ENCODE results near the gene KCNQ1. TPM values are rescaled to one million over a fixed set of nuclear protein-coding genes. Genes with fewer than 3 reads are reported as not detected.

KCNQ1 gene
- total RNA-seq, 4 donors from 2014 or later: 5.6 to 46.8 (median 24.6) TPM

- Histone ChIP-seq H3K36me3 (no peaks in the 10 kb centered on the region), H3K27ac (no peak overlapping the region), H3K4me3 (no peak overlapping the region), H3K4me1 (no peaks in the 10 kb centered on the region), H3K9me3 (no peaks in the 10 kb centered on the region), H3K27me3 (peaks cover 25% of the 10 kb centered on the region)
- in situ Hi-C loops (cut with MboI; ENCODE audit: low pct_ligation_motif_present in 1 of 4, low pct_unique_long_range_greater_than_20kb in 1 of 4, low sequenced_read_pairs in 3 of 4) (loop anchor here in 3 of 4 donors (10.0 to 25.0 kb wide), 2 partner anchors 97 to 224 kb away; no protein-coding TSS in a partner anchor), intact Hi-C loops (cut with DNase I; ENCODE audit: low total_unique reads) (no loop called here)
- 73% methylated on average over 30 of the region's 30 CpGs; no CpG with 5 or more reads in 1 of the 2 donors for WGBS, 2 donors (ENCODE audit: low coverage in 1 of 2)
- no peak for TF ChIP-seq POLR2A (IDR thresholded peaks at IDR 0.05)
- no peak for TF ChIP-seq CTCF (IDR thresholded peaks at IDR 0.05)
- TF ChIP-seq POLR2AphosphoS5 (IDR thresholded peaks at IDR 0.05): no peak
- no peak for TF ChIP-seq EP300 (IDR thresholded peaks at IDR 0.05; ENCODE audit: low read depth)
- DNase-seq: no peak
Measured at GRCh38 chr11:2411446-2412305, 33.1 kb upstream of the KCNQ1 start.

DNA sequence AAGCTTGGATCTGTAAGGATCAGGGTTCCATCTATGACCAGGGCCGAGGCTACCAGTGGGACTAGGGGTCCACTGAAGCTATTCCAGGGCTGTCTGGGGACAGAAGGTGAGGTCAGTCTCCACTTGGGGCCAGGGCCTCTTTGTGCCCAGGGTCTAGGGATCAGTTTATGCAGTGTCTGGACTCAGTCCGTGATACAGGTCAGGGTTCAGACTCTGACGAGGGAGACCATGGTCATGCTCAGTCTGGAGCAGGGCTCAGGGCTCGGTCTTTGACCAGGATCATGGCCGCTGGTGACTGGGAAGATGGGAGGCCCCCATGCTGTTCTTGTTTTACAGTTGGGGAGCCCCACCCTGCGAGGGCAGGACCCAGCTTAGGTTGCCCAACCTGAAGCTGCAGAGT, 32.5 kb upstream of the KCNQ1 start:
- in situ Hi-C loops (cut with MboI; ENCODE audit: low pct_ligation_motif_present in 1 of 4, low pct_unique_long_range_greater_than_20kb in 1 of 4, low sequenced_read_pairs in 3 of 4): loop anchor here in 3 of 4 donors (10.0 to 25.0 kb wide), 2 partner anchors 98 to 225 kb away; no protein-coding TSS in a partner anchor
- no peaks in the 10 kb centered on the region for H3K36me3 ChIP-seq
- H3K4me1 ChIP-seq: no peaks in the 10 kb centered on the region
- H3K27me3 ChIP-seq: peaks cover 25% of the 10 kb centered on the region
- intact Hi-C loops (cut with DNase I; ENCODE audit: low total_unique reads): no loop called here
- DNase-seq: no peak
- H3K4me3 ChIP-seq: no peak overlapping the region
- H3K27ac ChIP-seq: no peak overlapping the region
- WGBS, 2 donors (ENCODE audit: low coverage in 1 of 2): 85% methylated on average over 6 of the region's 6 CpGs; no CpG with 5 or more reads in 1 of the 2 donors
- TF ChIP-seq EP300 (IDR thresholded peaks at IDR 0.05; ENCODE audit: low read depth) (no peak), POLR2AphosphoS5 (IDR thresholded peaks at IDR 0.05) (no peak)
- no peaks in the 10 kb centered on the region for H3K9me3 ChIP-seq

- H3K9me3 ChIP-seq: no peaks in the 10 kb centered on the region
- H3K27me3 ChIP-seq: peaks cover 19% of the 10 kb centered on the region
- H3K36me3 ChIP-seq: no peaks in the 10 kb centered on the region
- DNase-seq: no peak
- H3K4me1 ChIP-seq: no peaks in the 10 kb centered on the region
- WGBS, 2 donors (ENCODE audit: low coverage in 1 of 2): 87% methylated on average over 43 of the region's 43 CpGs; no CpG with 5 or more reads in 1 of the 2 donors
- H3K27ac ChIP-seq: no peak overlapping the region
- no peak for TF ChIP-seq POLR2AphosphoS5 (IDR thresholded peaks at IDR 0.05)
- no peak for TF ChIP-seq EP300 (IDR thresholded peaks at IDR 0.05; ENCODE audit: low read depth)
- TF ChIP-seq POLR2A (IDR thresholded peaks at IDR 0.05): no peak
- no peak for TF ChIP-seq CTCF (IDR thresholded peaks at IDR 0.05)
- no peak overlapping the region for H3K4me3 ChIP-seq
- intact Hi-C loops (cut with DNase I; ENCODE audit: low total_unique reads) (no loop called here), in situ Hi-C loops (cut with MboI; ENCODE audit: low pct_ligation_motif_present in 1 of 4, low pct_unique_long_range_greater_than_20kb in 1 of 4, low sequenced_read_pairs in 3 of 4) (loop anchor here in 3 of 4 donors (10.0 to 25.0 kb wide), 2 partner anchors 99 to 227 kb away; no protein-coding TSS in a partner anchor)
Measured at GRCh38 chr11:2413742-2414579, 30.8 kb upstream of the KCNQ1 start.

DNA sequence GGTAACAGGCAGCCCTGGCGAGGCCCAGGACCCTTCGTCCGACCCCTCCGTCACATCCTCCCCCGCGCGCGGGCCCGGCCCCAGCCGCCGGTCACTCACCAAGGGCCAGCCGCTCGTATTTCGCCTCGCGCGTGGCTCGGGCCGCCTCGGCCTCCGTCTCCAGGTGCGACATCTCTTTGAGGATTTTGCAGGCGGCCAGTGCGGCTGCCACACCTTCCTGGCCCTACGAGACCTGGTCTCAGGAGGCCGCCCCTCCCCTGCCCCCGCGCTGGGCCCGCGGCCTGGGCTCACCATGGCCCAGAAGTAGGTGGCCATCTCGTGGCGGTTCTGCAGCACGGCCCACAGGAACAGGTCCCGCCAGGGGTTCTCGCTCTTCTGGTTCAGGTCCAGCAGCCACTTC, 30.2 kb upstream of the KCNQ1 start:
- WGBS, 2 donors (ENCODE audit: low coverage in 1 of 2): 92% methylated on average over 35 of the region's 35 CpGs; no CpG with 5 or more reads in 1 of the 2 donors
- Histone ChIP-seq H3K27me3 (peaks cover 13% of the 10 kb centered on the region), H3K4me1 (peaks cover 0 to 2% (median 0%) of the 10 kb centered on the region in 4 donors), H3K27ac (no peak overlapping the region), H3K4me3 (no peak overlapping the region), H3K36me3 (no peaks in the 10 kb centered on the region), H3K9me3 (no peaks in the 10 kb centered on the region)
- in situ Hi-C loops (cut with MboI; ENCODE audit: low pct_ligation_motif_present in 1 of 4, low pct_unique_long_range_greater_than_20kb in 1 of 4, low sequenced_read_pairs in 3 of 4) (loop anchor here in 3 of 4 donors (5.0 to 25.0 kb wide), 3 partner anchors 100 to 227 kb away; no protein-coding TSS in a partner anchor), intact Hi-C loops (cut with DNase I; ENCODE audit: low total_unique reads) (no loop called here)
- TF ChIP-seq EP300 (IDR thresholded peaks at IDR 0.05; ENCODE audit: low read depth) (no peak), POLR2AphosphoS5 (IDR thresholded peaks at IDR 0.05) (no peak), POLR2A (IDR thresholded peaks at IDR 0.05) (no peak), CTCF (IDR thresholded peaks at IDR 0.05) (no peak)
- no peak for DNase-seq
